OCI-LY3 (cell line): ENCODE data around the gene AK2.

ENCODE experiments used
- CTCF ChIP-seq: fragments of 200-600, 300-600 bp; sonication (generic); IDR thresholded peaks from 2 replicates; pipeline ENCODE4 v1.5.1; 2014; ENCODE audit warnings: antibody characterized with exemption, low read length, low read depth
- EZH2phosphoT487 ChIP-seq: fragments of 200-600 bp; shearing (Covaris generic); IDR thresholded peaks from 2 replicates; pipeline ENCODE4 v1.6.1; 2018; ENCODE audit warnings: antibody characterized with exemption, mixed run types, low read depth

DNA sequence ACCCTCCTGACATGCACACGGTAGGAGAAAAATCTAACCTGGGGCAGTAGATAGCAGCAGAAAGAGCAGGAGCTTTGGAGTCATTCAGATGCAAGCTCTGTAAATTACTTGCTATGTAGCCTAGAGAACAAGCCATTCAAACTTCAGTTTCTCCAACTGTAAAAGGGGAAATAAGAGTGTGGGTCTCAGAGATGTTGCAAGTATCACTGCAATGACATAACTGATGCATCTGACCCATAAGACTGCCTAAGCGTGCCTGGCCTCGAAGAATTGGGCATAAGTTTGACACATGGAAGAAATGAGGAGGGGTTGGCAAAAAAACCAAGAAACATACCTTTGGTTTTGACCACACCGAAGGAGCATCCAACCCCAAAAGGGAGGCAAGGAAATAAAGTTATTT is 5.2 kb downstream of the AK2 start:
- TF ChIP-seq CTCF (no peak), EZH2phosphoT487 (no peak)
